Measurements from ENCODE around the gene ZNF213.
A peak's percentile ranks its signal among the peaks of the same experiment; 100 is the strongest.
"Not testable (repeated sequence)": the region's sequence is repeated elsewhere in the genome, so short reads cannot be mapped to it uniquely, and the experiment has no call there.

Gene ZNF213

GRCh38 chr16:3170440-3171180 lies 35.8 kb downstream of the ZNF213 start:
- no peak for DNase-seq (ENCODE audit: low spot score)

DNA sequence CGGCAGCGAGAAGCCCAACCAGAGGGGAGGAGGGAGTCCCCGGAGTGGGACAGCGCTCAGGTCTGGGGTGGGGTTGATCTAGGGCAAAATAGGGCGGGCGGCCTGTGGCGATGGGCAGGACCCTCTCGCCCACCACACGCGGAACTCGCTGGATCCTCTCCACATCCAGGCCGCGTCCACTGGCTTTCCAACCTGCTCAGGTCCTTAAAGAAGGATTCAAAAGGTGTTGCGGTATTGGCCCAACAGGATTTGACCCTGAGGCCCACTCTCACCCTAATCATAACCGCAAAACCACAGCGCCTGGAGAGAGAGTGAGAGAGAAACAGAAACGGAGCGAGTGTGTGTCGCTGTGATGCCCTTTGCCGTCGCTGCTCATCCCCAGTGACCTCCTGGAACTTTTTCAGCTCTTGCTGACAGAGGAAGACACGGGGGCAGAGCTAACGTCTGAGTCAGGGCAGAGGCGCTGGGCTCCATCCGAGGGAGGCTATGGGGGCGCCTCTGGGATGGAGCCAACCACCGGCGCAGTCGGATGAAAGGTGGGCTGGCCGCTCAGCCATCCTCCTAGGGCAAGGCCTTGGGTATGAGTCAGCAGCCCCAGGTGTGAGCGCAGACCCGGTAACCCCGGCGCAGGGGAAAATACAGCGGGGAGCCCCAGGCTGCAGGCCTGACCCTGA lies 36.5 kb downstream of the ZNF213 start:
- DNase-seq (ENCODE audit: low spot score): no peak

DNA sequence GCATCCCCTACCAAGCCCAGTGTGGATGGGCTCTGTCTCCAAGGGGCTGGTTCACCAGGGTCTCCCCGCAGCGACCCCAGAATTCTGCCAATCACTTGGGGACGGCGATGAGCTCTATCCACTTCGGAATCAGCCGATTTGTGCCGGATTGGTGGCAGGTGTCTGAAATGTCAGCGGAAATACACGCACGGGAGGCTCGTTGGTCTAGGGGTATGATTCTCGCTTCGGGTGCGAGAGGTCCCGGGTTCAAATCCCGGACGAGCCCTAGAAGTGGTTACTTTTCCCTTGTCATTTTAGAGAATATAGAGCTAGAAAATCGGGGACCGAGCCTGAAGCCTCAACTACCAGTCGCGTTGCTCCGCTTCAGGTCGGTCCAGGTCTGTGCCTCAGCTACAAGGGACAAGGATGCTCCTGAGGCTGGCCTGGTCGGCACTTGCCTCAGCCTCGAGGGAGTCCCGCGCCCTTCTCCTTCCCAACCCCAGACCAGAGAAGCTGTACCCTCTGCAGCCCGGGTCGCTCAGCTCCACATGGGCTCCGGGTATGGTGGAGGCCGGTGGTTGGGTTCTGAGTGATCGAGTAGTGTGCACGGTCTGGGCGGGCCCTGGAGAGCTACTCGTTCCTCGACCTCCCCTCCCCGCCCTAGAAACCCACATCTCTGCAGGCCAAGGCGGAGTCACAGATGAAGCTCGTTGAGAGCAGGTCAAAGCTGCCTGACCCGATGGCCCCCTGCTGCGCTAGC lies 37.2 kb downstream of the ZNF213 start:
- DNase-seq (ENCODE audit: low spot score): no peak

DNA sequence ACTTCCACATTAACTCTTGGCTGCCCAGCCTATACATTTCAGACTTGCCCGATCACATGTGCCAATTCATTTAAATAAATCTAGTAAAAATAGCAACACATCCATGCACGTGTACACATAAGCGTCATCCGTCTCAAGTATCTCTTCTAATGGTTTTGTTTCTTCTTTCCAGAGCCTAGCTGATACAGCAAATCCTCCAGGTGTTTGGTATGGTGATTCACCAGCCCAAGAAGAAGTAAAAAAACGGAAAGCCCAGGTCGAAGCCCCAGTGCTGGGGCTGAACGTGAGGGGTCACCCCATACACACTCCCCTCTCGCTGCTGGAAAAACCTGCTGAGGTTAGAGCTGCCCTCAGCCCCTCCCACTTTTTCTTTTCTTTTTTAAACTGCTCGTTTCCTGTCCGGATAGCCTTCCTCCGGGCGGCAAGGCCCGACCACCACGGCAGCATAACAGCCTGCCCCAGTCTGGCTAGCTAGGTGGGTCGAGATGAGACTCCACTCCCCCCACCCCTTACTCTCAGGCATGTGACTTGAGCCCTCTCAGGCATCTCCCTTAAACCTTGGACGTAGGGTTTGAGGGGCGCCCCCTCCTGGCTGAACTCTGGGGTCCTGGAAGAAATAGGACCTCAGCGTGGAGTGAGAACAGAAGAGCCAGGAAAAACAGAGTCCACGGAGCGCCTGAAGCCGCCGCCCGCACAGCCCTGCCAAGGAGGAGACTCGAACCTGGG lies 39.2 kb downstream of the ZNF213 start:
- no peak for DNase-seq (ENCODE audit: low spot score)

DNA sequence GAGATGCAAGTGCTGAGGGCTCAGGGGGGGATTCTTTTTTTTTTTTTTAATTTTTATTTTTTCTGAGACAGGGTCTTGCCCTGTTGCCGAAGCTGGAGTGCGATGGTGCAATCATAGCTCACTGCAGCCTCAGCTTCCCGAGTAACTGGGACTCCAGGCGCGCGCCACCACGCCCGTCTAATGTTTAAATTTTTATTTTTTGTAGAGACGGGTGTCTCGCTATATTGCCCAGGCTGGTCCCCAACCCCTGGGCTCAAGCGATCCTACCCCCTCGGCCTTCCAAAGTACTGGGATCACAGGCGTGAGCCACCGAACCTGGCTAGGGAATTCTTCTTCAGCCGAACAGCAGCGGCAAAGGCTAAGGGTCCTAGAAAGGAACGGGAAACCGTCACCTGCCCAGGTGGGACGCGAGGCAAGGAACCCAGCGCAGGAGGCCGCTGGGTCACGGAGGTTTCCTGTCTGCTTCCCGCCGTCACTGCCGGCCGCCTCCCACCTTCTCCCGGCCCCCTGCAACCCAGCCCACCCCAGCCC lies 39.9 kb downstream of the ZNF213 start:
- DNase-seq (ENCODE audit: low spot score): no peak

- no peak for DNase-seq (ENCODE audit: low spot score)
Observed at GRCh38 chr16:3175157-3176093, 40.6 kb downstream of the ZNF213 start.

GRCh38 chr16:3179651-3180050 lies 44.8 kb downstream of the ZNF213 start:
- DNase-seq (ENCODE audit: low spot score): no peak

- DNase-seq (ENCODE audit: low spot score): no peak
Observed at GRCh38 chr16:3180445-3180878, 45.6 kb downstream of the ZNF213 start.

GRCh38 chr16:3182293-3182607 lies 47.4 kb downstream of the ZNF213 start:
- DNase-seq (ENCODE audit: low spot score): not testable (repeated sequence)

GRCh38 chr16:3182608-3183444 lies 48.0 kb downstream of the ZNF213 start:
- peak; percentile 76 for DNase-seq (ENCODE audit: low spot score)

DNA sequence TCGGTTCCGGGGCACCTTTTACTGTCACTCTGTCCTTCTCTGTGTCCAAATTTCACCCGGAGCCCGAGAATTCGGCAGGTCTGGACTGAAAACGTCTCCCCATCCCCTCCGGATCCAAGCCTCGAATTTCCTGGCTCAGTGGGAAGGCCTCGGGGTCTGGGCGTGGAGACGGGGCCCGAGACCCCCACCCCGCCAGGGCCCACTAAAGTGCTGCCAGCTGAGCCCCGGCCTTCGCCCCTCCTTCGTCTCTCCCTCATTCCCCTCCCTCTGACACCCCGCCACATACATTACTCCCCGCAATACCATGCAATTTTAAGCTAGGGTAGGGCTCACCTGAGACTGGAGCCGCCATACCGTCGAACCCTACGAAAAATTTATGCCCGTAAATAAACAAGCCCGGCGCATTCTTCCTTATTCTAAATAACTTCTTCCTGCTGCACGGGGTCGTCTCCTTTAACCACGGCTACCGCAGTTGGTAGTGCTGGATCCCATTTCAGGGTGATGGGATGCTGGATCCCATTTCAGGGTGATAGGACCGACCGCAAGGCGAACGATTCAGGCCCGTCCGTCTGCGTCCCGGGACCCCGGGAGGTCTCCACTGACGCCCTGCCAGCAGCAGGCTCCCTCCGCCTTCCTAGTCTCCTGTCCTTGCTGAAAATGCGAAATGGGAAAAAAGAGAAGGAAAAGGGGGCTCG lies 48.8 kb downstream of the ZNF213 start:
- no peak for DNase-seq (ENCODE audit: low spot score)

GRCh38 chr16:3186946-3187690 lies 52.3 kb downstream of the ZNF213 start:
- DNase-seq (ENCODE audit: low spot score): no peak

DNA sequence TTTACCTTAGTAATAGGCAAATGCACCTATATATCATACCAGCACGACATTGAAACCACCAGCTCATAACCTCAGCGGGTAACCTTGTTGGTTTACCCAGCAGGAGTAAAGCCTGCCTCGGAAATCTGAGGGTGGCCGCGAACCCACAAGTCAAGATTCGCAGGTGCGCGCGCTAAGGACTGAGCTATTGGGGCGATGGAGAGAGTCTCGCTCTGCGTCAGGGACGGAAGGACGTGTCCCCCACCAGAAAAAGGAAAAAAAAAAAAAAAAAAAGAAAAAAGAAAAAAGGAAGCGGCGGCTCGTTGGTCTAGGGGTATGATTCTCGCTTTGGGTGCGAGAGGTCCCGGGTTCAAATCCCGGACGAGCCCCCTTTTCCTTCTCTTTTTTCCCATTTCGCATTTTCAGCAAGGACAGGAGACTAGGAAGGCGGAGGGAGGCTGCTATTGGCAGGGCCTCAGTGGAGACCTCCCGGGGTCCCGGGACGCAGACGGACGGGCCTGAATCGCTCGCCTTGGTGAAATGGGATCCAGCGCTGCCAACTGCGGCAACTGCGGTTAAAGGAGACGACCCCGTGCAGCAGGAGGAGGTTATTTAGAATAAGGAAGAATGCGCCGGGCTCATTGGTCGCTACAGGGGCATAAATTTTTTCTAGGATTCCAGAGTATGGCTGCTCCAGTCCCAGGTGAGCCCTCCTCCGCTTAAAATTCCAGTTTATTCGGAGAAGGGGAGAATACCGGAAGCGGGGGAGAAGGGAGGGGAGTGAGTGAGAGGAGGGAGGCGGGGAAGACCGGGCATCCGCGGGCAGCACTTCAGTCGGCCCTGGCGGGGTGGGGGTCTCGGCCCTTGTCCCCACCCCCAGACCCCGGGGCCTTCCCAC lies 53.2 kb downstream of the ZNF213 start, which contains the start of gene OR1F1:
TSS of gene OR1F1 (plus strand) at position 407 of the 877 bp plus-strand sequence.
- DNase-seq (ENCODE audit: low spot score): peak; percentile 47

- DNase-seq (ENCODE audit: low spot score): no peak
Observed at GRCh38 chr16:3188675-3188924, 53.8 kb downstream of the ZNF213 start.

- peak; percentile 71 for DNase-seq (ENCODE audit: low spot score)
Observed at GRCh38 chr16:3188925-3189825, 54.3 kb downstream of the ZNF213 start.

GRCh38 chr16:3189869-3190268 lies 55.0 kb downstream of the ZNF213 start:
- no peak for DNase-seq (ENCODE audit: low spot score)

DNA sequence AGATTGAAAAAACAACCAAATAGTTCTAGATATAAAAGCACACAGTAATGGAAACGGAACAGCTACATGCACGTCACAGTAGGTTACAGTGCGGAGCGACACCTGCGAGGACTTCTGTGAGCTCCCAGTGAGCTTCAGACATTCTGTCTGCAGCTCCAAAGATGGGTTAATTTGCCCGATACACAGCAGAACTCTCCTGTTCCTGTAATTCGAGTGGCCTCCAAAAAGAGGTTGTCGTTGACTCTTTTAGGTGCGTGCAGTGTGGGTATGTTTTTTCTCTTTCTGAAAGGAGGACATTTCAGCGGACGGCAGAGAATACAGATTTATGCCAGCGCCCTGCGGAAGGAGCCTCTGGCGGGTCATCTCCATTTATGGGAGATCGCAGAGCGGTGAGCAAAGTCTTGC lies 56.1 kb downstream of the ZNF213 start:
- no peak for DNase-seq (ENCODE audit: low spot score)
